GM13977 (cell line): Measurements from ENCODE around the gene PRMT7.
A peak's percentile ranks its signal among the peaks of the same experiment; 100 is the strongest.
"Not testable (repeated sequence)": the region's sequence is repeated elsewhere in the genome, so short reads cannot be mapped to it uniquely, and the experiment has no call there.

Source experiments
- DNase-seq: peaks from one replicate; pipeline ENCODE4 v3.0.0; 2012; ENCODE audit warnings: low spot score
- in situ Hi-C: fragments of 300-500 bp; cut with MboI; formaldehyde crosslinking; loops from one replicate; pipeline ENCODE4 v1.12.0; 2022; ENCODE audit warnings: low sequenced_read_pairs, low pct_unique_long_range_greater_than_20kb, mixed read lengths, inconsistent platforms; ENCODE audit not compliant: unreplicated experiment
- TF ChIP-seq, protein P1 (sequence below): IDR thresholded peaks from 2 replicates; pipeline ENCODE4 v1.5.1; 2012; ENCODE audit warnings: mild to moderate bottlenecking, control low read depth; ENCODE audit not compliant: insufficient read depth; ENCODE audit errors: extremely low read depth, missing control alignments

PRMT7 gene

DNA sequence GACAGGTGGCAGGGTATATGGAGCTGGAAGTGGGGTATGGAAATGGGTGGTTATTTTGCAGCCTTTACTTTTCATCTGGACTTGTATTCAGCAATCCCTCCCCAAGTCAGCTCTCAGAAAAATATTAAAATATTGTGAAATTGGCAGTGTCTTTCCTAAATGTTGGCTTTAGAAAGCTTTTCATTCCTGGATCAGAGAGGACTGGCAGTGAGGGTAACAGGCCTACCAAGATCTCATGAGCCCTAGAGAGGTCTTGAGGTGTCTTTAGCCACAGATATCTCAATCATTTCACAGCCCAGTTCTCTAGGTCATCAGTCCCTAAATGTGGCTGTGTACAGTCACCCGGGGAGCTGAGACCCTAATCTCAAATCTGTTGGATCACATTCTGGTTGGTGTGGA is 22.6 kb upstream of the PRMT7 start:
- TF ChIP-seq, protein P1, sequence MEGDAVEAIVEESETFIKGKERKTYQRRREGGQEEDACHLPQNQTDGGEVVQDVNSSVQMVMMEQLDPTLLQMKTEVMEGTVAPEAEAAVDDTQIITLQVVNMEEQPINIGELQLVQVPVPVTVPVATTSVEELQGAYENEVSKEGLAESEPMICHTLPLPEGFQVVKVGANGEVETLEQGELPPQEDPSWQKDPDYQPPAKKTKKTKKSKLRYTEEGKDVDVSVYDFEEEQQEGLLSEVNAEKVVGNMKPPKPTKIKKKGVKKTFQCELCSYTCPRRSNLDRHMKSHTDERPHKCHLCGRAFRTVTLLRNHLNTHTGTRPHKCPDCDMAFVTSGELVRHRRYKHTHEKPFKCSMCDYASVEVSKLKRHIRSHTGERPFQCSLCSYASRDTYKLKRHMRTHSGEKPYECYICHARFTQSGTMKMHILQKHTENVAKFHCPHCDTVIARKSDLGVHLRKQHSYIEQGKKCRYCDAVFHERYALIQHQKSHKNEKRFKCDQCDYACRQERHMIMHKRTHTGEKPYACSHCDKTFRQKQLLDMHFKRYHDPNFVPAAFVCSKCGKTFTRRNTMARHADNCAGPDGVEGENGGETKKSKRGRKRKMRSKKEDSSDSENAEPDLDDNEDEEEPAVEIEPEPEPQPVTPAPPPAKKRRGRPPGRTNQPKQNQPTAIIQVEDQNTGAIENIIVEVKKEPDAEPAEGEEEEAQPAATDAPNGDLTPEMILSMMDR = no peak
- DNase-seq = no peak
- in situ Hi-C loops = no loop called here

DNA sequence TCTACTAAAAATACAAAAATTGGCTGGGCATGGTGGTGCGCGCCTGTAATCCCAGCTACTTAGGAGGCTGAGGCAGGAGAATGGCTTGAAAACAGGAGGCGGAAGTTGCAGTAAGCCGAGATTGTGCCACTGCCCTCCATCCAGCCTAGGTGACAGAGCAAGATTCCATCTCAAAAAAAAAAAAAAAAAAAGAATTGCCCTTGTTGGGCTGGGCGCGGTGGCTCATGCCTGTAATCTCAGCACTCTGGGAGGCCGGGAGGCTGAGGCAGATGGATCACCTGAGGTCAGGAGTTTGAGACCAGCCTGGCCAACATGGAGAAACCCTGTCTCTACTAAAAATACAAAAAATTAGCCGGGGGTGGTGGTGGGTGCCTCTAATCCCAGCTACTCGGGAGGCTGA is 22.0 kb upstream of the PRMT7 start:
- DNase-seq, in situ Hi-C loops: not testable (repeated sequence)

DNA sequence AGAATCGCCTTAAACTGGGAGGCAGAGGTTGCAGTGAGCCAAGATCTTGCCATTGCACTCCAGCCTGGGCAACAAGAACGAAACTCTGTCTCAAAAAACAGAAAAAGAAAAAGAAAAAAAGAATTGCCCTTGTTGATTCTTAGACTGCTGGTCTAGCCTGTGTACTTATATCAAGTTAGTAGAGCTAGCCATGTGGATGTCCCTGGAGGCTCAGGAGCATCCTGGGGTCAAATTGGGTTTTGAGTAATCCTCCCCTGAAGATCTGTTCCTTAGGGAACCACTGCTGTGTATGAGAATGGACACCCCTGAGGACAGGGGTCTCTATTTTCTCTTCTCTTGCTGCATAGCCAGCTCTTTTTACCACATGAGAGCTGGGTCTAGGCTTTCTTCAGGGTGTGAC is 21.6 kb upstream of the PRMT7 start:
- TF ChIP-seq, protein P1 = no peak

GRCh38 chr16:68289621-68290329 is 21.0 kb upstream of the PRMT7 start:
- TF ChIP-seq, protein P1 = no peak
- DNase-seq = peak; percentile 83
- in situ Hi-C loops = no loop called here

More for the DNA sequence above, 21.6 kb upstream of the PRMT7 start:
- DNase-seq = no peak
- in situ Hi-C loops = no loop called here

- TF ChIP-seq, protein P1 = no peak
- in situ Hi-C loops = no loop called here
- DNase-seq = no peak
Measured at GRCh38 chr16:68290450-68290849, 20.4 kb upstream of the PRMT7 start.

DNA sequence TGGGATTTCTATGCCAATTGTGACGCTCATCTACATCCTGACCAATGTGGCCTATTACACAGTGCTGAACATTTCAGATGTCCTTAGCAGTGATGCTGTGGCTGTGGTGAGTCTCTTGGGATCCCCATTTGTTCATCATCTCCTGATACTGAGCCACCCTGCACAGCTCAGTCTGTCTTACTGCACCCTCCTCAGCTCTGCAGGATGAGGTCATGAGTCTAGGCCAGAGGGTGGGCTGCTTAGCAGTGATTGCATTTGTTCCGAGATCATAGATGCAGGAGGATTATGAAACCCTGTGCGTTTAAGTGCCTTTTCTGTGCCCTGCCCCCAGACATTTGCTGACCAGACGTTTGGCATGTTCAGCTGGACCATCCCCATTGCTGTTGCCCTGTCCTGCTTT is 19.6 kb upstream of the PRMT7 start:
- DNase-seq = no peak
- TF ChIP-seq, protein P1 = no peak
- in situ Hi-C loops = no loop called here

DNA sequence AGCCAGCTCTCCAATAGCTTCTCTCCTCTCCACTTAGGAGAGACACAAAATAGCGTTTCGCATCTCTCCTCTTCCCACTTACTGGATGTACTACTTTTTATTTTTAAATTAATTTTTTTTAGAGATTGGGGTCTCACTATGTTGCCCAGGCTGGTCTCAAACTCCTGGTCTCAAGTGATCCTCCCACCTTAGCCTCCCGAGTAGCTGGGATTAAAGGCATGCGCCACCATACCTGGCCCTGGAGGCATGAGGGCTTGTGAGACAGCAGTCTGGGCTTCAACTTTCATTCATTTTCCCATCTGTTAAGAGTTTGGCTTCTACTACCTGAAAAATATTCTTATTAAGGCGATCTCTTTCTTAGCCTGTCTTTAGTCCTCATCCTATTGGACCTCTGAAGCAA is 18.4 kb upstream of the PRMT7 start:
- in situ Hi-C loops = no loop called here
- no peak for DNase-seq
- TF ChIP-seq, protein P1 = no peak
